ENCODE measurements around the gene KIF18B. TPM values are rescaled to one million over a fixed set of nuclear protein-coding genes. Genes with fewer than 3 reads are reported as not detected.

The KIF18B gene
- total and polyA plus RNA-seq, 2 donors (not counting 1 experiment from before 2014, with no cell fraction given): 0.44 to 0.48 TPM

DNA sequence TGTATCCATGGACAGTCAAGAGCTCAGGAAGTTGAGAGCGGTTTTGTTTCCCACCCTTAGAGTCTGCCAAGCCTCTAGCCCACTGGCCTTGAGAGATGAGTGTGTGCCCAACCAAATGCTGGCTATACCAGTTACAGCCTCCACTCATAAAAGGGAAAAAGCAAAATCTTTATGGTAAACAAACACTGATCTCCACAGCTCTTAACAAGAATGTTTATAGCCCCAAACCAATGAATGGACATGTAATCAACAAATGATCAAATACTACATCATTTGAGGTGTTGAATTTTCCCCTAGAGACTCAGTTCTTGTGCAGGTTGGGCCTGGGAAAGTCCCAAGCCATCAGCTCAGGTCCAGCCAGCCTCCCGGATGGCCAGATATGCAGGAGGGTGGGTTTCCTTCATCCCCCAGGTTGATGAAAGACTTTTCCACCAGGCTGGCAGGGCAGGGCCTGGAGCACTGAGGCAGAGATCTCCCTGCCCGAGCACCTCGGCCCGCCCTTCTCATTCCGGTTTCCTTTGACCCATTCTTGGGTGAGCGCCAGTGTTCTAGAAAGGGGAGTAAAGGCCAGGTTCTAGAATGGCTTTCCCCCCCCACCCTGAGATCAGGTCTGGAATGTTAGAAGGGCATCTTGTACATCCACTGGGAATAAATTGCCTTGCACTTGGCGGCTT, 44.4 kb downstream of the KIF18B start:
- DNase-seq (no peak), ATAC-seq (ENCODE audit: low read depth) (no peak)
- Mint-ChIP-seq H3K4me3 (no peak overlapping the region), H3K4me1 (peaks cover 19% of the 10 kb centered on the region), H3K27ac (no peak overlapping the region), H3K9me3 (ENCODE audit: insufficient read depth) (no peaks in the 10 kb centered on the region), H3K27me3 (peaks cover 11% of the 10 kb centered on the region)
- ChIA-PET POLR2A (interaction anchor here (0.6 kb wide), 1 partner anchor 681 kb away, joined by 5 read pairs; no protein-coding TSS in a partner anchor), CTCF (interaction anchor here (0.8 kb wide), 1 partner anchor 146 kb away, joined by 4 read pairs; no protein-coding TSS in a partner anchor)
- Histone ChIP-seq H3K27me3 (replicated peaks in 1 of 4; ENCODE audit: control extremely low read depth in 1 of 4, control insufficient read depth in 3 of 4, insufficient read depth in 4 of 4, low read length in 3 of 4) (peaks cover 0 to 3% (median 0%) of the 10 kb centered on the region in 4 experiments), H3K79me2 (ENCODE audit: control insufficient read depth, insufficient read depth, low read length) (peaks cover 11% of the 10 kb centered on the region), H3K9ac (ENCODE audit: low read length) (no peak overlapping the region), H3K4me1 (ENCODE audit: control insufficient read depth in 2 of 2, insufficient read depth in 2 of 2, low read length in 2 of 2) (peaks cover 13 to 15% of the 10 kb centered on the region in 2 donors), H3K27ac (ENCODE audit: low read length in 2 of 2) (no peak overlapping the region), H3K9me3 (ENCODE audit: control extremely low read depth in 1 of 3, control insufficient read depth in 2 of 3, insufficient read depth in 1 of 3, low read length in 2 of 3) (no peaks in the 10 kb centered on the region), H3K4me2 (replicated peaks; ENCODE audit: low read depth, low read length, poor library complexity, severe bottlenecking) (no peak overlapping the region), H4K20me1 (ENCODE audit: control insufficient read depth, insufficient read depth, low read length, poor library complexity, severe bottlenecking) (no peaks in the 10 kb centered on the region), H3K4me3 (ENCODE audit: control extremely low read depth in 1 of 5, extremely low read depth in 1 of 5, insufficient read depth in 1 of 5, low read depth in 2 of 5, low read length in 4 of 5) (no peak overlapping the region), H2AFZ (ENCODE audit: insufficient read depth, low read depth, low read length, poor library complexity, severe bottlenecking) (no peak overlapping the region), H3K36me3 (replicated peaks in 1 of 2; ENCODE audit: control extremely low read depth in 1 of 2, control insufficient read depth in 1 of 2, extremely low read depth in 1 of 2, insufficient read depth in 2 of 2, low read length in 1 of 2) (no peaks in the 10 kb centered on the region)
- TF ChIP-seq, protein P1, sequence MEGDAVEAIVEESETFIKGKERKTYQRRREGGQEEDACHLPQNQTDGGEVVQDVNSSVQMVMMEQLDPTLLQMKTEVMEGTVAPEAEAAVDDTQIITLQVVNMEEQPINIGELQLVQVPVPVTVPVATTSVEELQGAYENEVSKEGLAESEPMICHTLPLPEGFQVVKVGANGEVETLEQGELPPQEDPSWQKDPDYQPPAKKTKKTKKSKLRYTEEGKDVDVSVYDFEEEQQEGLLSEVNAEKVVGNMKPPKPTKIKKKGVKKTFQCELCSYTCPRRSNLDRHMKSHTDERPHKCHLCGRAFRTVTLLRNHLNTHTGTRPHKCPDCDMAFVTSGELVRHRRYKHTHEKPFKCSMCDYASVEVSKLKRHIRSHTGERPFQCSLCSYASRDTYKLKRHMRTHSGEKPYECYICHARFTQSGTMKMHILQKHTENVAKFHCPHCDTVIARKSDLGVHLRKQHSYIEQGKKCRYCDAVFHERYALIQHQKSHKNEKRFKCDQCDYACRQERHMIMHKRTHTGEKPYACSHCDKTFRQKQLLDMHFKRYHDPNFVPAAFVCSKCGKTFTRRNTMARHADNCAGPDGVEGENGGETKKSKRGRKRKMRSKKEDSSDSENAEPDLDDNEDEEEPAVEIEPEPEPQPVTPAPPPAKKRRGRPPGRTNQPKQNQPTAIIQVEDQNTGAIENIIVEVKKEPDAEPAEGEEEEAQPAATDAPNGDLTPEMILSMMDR (IDR thresholded peaks at IDR 0.05): no peak
- no peak for TF ChIP-seq EZH2 (IDR thresholded peaks at IDR 0.05; ENCODE audit: borderline replicate concordance, insufficient read depth, low read depth, low read length, poor library complexity, severe bottlenecking)
- intact Hi-C loops (cut with micrococcal nuclease): no loop called here
- WGBS (ENCODE audit: insufficient coverage): 93% methylated on average over 2 of the region's 8 CpGs

DNA sequence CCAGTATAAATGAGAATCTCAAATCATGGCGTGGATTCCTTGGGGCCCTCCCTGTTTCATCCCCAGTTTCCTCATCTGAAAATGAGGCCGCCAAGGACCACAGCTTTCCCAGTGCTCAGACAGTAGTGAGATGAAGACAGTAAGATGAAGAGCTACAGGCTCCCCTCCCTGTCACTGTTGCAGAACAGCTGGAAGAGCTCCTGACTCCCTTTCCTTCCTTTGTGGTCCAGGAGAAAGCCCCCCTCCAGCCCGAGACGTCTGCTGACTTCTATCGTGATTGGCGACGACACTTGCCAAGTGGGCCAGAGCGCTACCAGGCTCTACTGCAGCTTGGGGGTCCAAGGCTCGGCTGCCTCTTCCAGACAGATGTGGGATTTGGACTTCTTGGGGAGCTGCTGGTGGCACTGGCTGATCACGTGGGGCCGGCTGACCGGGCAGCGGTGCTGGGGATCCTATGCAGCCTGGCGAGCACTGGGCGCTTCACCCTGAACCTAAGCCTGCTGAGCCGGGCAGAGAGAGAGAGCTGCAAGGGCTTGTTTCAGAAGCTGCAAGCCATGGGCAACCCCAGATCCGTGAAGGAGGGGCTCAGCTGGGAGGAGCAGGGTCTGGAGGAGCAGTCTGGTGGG, 45.3 kb downstream of the KIF18B start:
- H3K4me1 Mint-ChIP-seq: peaks cover 19% of the 10 kb centered on the region
- intact Hi-C loops (cut with micrococcal nuclease): no loop called here
- H3K27me3 ChIP-seq (replicated peaks in 1 of 4; ENCODE audit: control extremely low read depth in 1 of 4, control insufficient read depth in 3 of 4, insufficient read depth in 4 of 4, low read length in 3 of 4): peaks cover 0 to 3% (median 0%) of the 10 kb centered on the region in 4 experiments
- no peak for TF ChIP-seq EZH2 (IDR thresholded peaks at IDR 0.05; ENCODE audit: borderline replicate concordance, insufficient read depth, low read depth, low read length, poor library complexity, severe bottlenecking)
- TF ChIP-seq, protein P1 (IDR thresholded peaks at IDR 0.05): no peak
- H2AFZ ChIP-seq (ENCODE audit: insufficient read depth, low read depth, low read length, poor library complexity, severe bottlenecking): no peak overlapping the region
- POLR2A ChIA-PET: no interaction called here
- H3K4me1 ChIP-seq (ENCODE audit: control insufficient read depth in 2 of 2, insufficient read depth in 2 of 2, low read length in 2 of 2): peaks cover 13 to 22% of the 10 kb centered on the region in 2 donors
- no peak overlapping the region for H3K27ac Mint-ChIP-seq
- no peak overlapping the region for H3K4me2 ChIP-seq (replicated peaks; ENCODE audit: low read depth, low read length, poor library complexity, severe bottlenecking)
- H3K9me3 ChIP-seq (ENCODE audit: control extremely low read depth in 1 of 3, control insufficient read depth in 2 of 3, insufficient read depth in 1 of 3, low read length in 2 of 3): no peaks in the 10 kb centered on the region
- no peaks in the 10 kb centered on the region for H3K9me3 Mint-ChIP-seq (ENCODE audit: insufficient read depth)
- no peaks in the 10 kb centered on the region for H3K36me3 ChIP-seq (replicated peaks in 1 of 2; ENCODE audit: control extremely low read depth in 1 of 2, control insufficient read depth in 1 of 2, extremely low read depth in 1 of 2, insufficient read depth in 2 of 2, low read length in 1 of 2)
- H4K20me1 ChIP-seq (ENCODE audit: control insufficient read depth, insufficient read depth, low read length, poor library complexity, severe bottlenecking): no peaks in the 10 kb centered on the region
- H3K27ac ChIP-seq (ENCODE audit: low read length in 2 of 2): no peak overlapping the region
- CTCF ChIA-PET: interaction anchor here (0.6 to 3.3 kb wide), 2 partner anchors 18 to 198 kb away, joined by 3 to 8 read pairs; no protein-coding TSS in a partner anchor
- no peak overlapping the region for H3K9ac ChIP-seq (ENCODE audit: low read length)
- H3K4me3 Mint-ChIP-seq: no peak overlapping the region
- DNase-seq (no peak), ATAC-seq (ENCODE audit: low read depth) (no peak)
- 93% methylated on average over 15 of the region's 17 CpGs for WGBS (ENCODE audit: insufficient coverage)
- no peak overlapping the region for H3K4me3 ChIP-seq (ENCODE audit: control extremely low read depth in 1 of 5, extremely low read depth in 1 of 5, insufficient read depth in 1 of 5, low read depth in 2 of 5, low read length in 4 of 5)
- peaks cover 20% of the 10 kb centered on the region for H3K79me2 ChIP-seq (ENCODE audit: control insufficient read depth, insufficient read depth, low read length)
- peaks cover 11% of the 10 kb centered on the region for H3K27me3 Mint-ChIP-seq
